HG03066 (cell line): ENCODE results near the gene PCDHB11.
"Not testable (repeated sequence)": the region's sequence is repeated elsewhere in the genome, so short reads cannot be mapped to it uniquely, and the experiment has no call there.

ENCODE experiments used
- ATAC-seq: cut with Tn5 transposase; IDR thresholded peaks from one replicate; pipeline ENCODE4 v1.9.1; 2021; ENCODE audit warnings: low read depth; ENCODE audit not compliant: unreplicated experiment

The PCDHB11 gene

DNA sequence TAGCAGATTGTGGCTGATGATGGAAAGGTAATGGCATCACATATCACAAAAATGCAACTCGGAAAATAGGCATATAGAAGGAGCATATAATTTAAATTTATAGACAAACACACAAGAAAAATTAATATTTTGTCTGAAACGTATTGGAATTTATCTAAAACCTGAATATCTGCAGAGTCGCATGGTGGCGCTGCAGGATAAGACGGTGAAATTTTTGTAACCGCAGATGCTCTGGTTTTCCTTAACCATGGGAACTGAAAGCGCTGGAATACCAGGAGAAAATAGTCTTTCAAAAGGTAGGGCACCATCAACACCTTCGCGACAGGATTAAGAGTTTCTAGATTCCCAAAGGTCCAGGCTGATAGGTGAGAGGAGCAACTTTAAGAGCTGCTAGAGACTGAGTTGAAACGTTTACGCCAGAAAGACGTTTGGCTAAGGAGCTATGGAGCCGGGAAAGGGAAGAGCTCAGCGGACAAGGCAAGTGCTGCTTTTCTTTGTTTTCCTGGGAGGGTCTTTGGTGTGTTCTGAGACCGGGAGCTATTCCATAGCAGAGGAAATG lies 34.8 kb downstream of the PCDHB11 start:
- no peak for ATAC-seq

DNA sequence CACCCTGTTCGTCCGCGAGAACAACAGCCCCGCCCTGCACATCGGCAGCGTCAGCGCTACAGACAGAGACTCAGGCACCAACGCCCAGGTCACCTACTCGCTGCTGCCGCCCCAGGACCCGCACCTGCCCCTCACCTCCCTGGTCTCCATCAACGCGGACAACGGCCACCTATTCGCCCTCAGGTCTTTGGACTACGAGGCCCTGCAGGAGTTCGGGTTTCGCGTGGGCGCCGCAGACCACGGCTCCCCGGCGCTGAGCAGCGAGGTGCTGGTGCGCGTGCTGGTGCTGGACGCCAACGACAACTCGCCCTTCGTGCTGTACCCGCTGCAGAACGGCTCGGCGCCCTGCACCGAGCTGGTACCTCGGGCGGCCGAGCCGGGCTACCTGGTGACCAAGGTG lies 36.5 kb downstream of the PCDHB11 start:
- not testable (repeated sequence) for ATAC-seq

GRCh38 chr5:141236516-141237313 lies 37.3 kb downstream of the PCDHB11 start:
- ATAC-seq = no peak

- no peak for ATAC-seq
Observed at GRCh38 chr5:141241496-141241895, 42.1 kb downstream of the PCDHB11 start.

GRCh38 chr5:141245250-141245717 lies 45.9 kb downstream of the PCDHB11 start, which contains the start of gene PCDHB15:
TSS of gene PCDHB15 (plus strand) at chr5:141245395. CDS start at chr5:141245579, 184 bp downstream.
- no peak for ATAC-seq

DNA sequence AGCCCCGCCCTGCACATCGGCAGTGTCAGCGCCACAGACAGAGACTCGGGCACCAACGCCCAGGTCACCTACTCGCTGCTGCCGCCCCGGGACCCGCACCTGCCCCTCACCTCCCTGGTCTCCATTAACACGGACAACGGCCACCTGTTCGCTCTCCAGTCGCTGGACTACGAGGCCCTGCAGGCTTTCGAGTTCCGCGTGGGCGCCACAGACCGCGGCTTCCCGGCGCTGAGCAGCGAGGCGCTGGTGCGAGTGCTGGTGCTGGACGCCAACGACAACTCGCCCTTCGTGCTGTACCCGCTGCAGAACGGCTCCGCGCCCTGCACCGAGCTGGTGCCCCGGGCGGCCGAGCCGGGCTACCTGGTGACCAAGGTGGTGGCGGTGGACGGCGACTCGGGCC lies 47.5 kb downstream of the PCDHB11 start:
- ATAC-seq = not testable (repeated sequence)

DNA sequence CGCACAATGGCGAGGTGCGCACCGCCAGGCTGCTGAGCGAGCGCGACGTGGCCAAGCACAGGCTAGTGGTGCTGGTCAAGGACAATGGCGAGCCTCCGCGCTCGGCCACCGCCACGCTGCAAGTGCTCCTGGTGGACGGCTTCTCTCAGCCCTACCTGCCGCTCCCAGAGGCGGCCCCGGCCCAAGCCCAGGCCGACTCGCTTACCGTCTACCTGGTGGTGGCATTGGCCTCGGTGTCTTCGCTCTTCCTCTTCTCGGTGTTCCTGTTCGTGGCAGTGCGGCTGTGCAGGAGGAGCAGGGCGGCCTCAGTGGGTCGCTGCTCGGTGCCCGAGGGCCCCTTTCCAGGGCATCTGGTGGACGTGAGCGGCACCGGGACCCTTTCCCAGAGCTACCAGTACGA lies 48.0 kb downstream of the PCDHB11 start:
- not testable (repeated sequence) for ATAC-seq

- no peak for ATAC-seq
Observed at GRCh38 chr5:141250576-141250975, 51.1 kb downstream of the PCDHB11 start.
